Measurements from ENCODE around the gene UGT1A4. TPM values are rescaled to one million over a fixed set of nuclear protein-coding genes. Genes with fewer than 3 reads are reported as not detected.

Gene UGT1A4
- total RNA-seq, 1 experiment from 2014 or later, result 0.12 TPM

- H3K9me3 ChIP-seq (ENCODE audit: control insufficient read depth in 1 of 2, insufficient read depth in 1 of 2, low read depth in 1 of 2, low read length in 2 of 2), result no peaks in the 10 kb centered on the region
- H3K4me3 ChIP-seq (replicated peaks in 1 of 2; ENCODE audit: low read depth in 1 of 2, low read length in 2 of 2), result no peak overlapping the region
- ATAC-seq (peak; percentile 74), DNase-seq (ENCODE audit: low read depth, low spot score) (no peak)
- no peak overlapping the region for H3K27ac ChIP-seq (ENCODE audit: low read depth, low read length)
- H3K79me2 ChIP-seq (ENCODE audit: insufficient read depth, low read length), result no peaks in the 10 kb centered on the region
- peaks cover 3 to 10% of the 10 kb centered on the region in 2 experiments; a peak in 2 of 4 replicates for H3K4me1 ChIP-seq (ENCODE audit: control insufficient read depth in 1 of 2, insufficient read depth in 2 of 2, low read length in 2 of 2)
- H3K36me3 ChIP-seq (ENCODE audit: control insufficient read depth in 1 of 2, insufficient read depth in 2 of 2, low read length in 2 of 2), result no peaks in the 10 kb centered on the region
- H3K27me3 ChIP-seq (ENCODE audit: insufficient read depth, low read length), result no peaks in the 10 kb centered on the region
- CTCF ChIA-PET, result no interaction called here
- no peak overlapping the region for H3K9ac ChIP-seq (ENCODE audit: low read length)
- no peaks in the 10 kb centered on the region for H3K9me2 ChIP-seq (ENCODE audit: insufficient read depth)
- RAD21 ChIA-PET (ENCODE audit: low non-redundant PET in 1 of 2, low total read pairs in 2 of 2, uncharacterized antibody in 2 of 2, unreplicated experiment in 2 of 2), result no interaction called here
- no peak for TF ChIP-seq RAD21 (IDR thresholded peaks at IDR 0.05; ENCODE audit: low read depth)
- no peak for TF ChIP-seq EZH2phosphoT487 (IDR thresholded peaks at IDR 0.05; ENCODE audit: borderline replicate concordance)
- TF ChIP-seq POLR2AphosphoS5 (IDR thresholded peaks at IDR 0.05; ENCODE audit: low read depth, low read length), result no peak
- no peak for TF ChIP-seq ATF3 (IDR thresholded peaks at IDR 0.05)
- no peak for TF ChIP-seq MAX (IDR thresholded peaks at IDR 0.05)
- TF ChIP-seq YY1 (IDR thresholded peaks at IDR 0.05; ENCODE audit: extremely low read depth, insufficient replicate concordance, low read depth, low read length), result no peak
- TF ChIP-seq FOSL1 (IDR thresholded peaks at IDR 0.05; ENCODE audit: low read depth), result no peak
- no peak for TF ChIP-seq SRF (IDR thresholded peaks at IDR 0.05; ENCODE audit: low read depth)
- no peak for TF ChIP-seq CEBPB (IDR thresholded peaks at IDR 0.05; ENCODE audit: low read depth)
- no peak for TF ChIP-seq EGR1 (IDR thresholded peaks at IDR 0.05; ENCODE audit: low read depth)
- BruUV-seq (replicated peaks), result no TSS peak
- POLR2A ChIA-PET, result no interaction called here
- H4K20me1 ChIP-seq (ENCODE audit: insufficient read depth), result no peaks in the 10 kb centered on the region
- intact Hi-C loops (cut with micrococcal nuclease), result no loop called here
- no peak overlapping the region for H2AFZ ChIP-seq (ENCODE audit: low read depth, low read length, poor library complexity, severe bottlenecking)
- no peak overlapping the region for H3K4me2 ChIP-seq (ENCODE audit: low read length)
Measured at GRCh38 chr2:233766416-233766815, 47.9 kb downstream of the UGT1A4 start.

- no peak overlapping the region for H3K9ac ChIP-seq (ENCODE audit: low read length)
- H3K9me3 ChIP-seq (ENCODE audit: control insufficient read depth in 1 of 2, insufficient read depth in 1 of 2, low read depth in 1 of 2, low read length in 2 of 2), result no peaks in the 10 kb centered on the region
- ChIA-PET POLR2A (no interaction called here), CTCF (no interaction called here), RAD21 (ENCODE audit: low non-redundant PET in 1 of 2, low total read pairs in 2 of 2, uncharacterized antibody in 2 of 2, unreplicated experiment in 2 of 2) (no interaction called here)
- no peak overlapping the region for H3K4me3 ChIP-seq (replicated peaks in 1 of 2; ENCODE audit: low read depth in 1 of 2, low read length in 2 of 2)
- DNase-seq (ENCODE audit: low read depth, low spot score) (no peak), ATAC-seq (no peak)
- intact Hi-C loops (cut with micrococcal nuclease), result no loop called here
- no peaks in the 10 kb centered on the region for H3K9me2 ChIP-seq (ENCODE audit: insufficient read depth)
- no peaks in the 10 kb centered on the region for H3K27me3 ChIP-seq (ENCODE audit: insufficient read depth, low read length)
- H3K79me2 ChIP-seq (ENCODE audit: insufficient read depth, low read length), result no peaks in the 10 kb centered on the region
- H3K27ac ChIP-seq (ENCODE audit: low read depth, low read length), result no peak overlapping the region
- no peak overlapping the region for H3K4me2 ChIP-seq (ENCODE audit: low read length)
- no peaks in the 10 kb centered on the region for H3K36me3 ChIP-seq (ENCODE audit: control insufficient read depth in 1 of 2, insufficient read depth in 2 of 2, low read length in 2 of 2)
- peaks cover 3 to 10% of the 10 kb centered on the region in 2 experiments; a peak in 2 of 4 replicates for H3K4me1 ChIP-seq (ENCODE audit: control insufficient read depth in 1 of 2, insufficient read depth in 2 of 2, low read length in 2 of 2)
- BruUV-seq (replicated peaks), result no TSS peak
- H4K20me1 ChIP-seq (ENCODE audit: insufficient read depth), result no peaks in the 10 kb centered on the region
- H2AFZ ChIP-seq (ENCODE audit: low read depth, low read length, poor library complexity, severe bottlenecking), result no peak overlapping the region
- TF ChIP-seq CBX3 (IDR thresholded peaks at IDR 0.05; ENCODE audit: low read depth) (no peak), SP1 (IDR thresholded peaks at IDR 0.05; ENCODE audit: low read depth) (no peak), JUND (IDR thresholded peaks at IDR 0.05) (no peak), FOSL1 (IDR thresholded peaks at IDR 0.05; ENCODE audit: low read depth) (no peak), CTCF (IDR thresholded peaks at IDR 0.05 in 2 of 3, conservative IDR thresholded peaks at IDR 0.05 in 1 of 3; ENCODE audit: borderline replicate concordance in 1 of 3, insufficient read depth in 1 of 3, low read depth in 2 of 3, low read length in 2 of 3) (no peak), MAX (IDR thresholded peaks at IDR 0.05) (no peak), EZH2 (IDR thresholded peaks at IDR 0.05) (no peak)
Measured at GRCh38 chr2:233768076-233768475, 49.5 kb downstream of the UGT1A4 start.

All from HCT116 (cell line).